Adrenal gland (tissue), 5 donors: ENCODE measurements around the gene ST7.
"Not testable (repeated sequence)": the region's sequence is repeated elsewhere in the genome, so short reads cannot be mapped to it uniquely, and the experiment has no call there.

ENCODE experiments used
- CTCF ChIP-seq, 6 experiments: fragments of 450-650 bp in 4 of 6; fragments of 200-600 bp in 2 of 6; sonication (generic) in 1 of 6; IDR thresholded peaks; 1 replicate in 5 of 6; 2 replicates in 1 of 6; pipeline versions ENCODE4 v1.5.1 to v1.8.0; 2016 to 2021; ENCODE audit warnings: antibody characterized with exemption in 6 of 6, mild to moderate bottlenecking in 2 of 6, moderate library complexity in 1 of 6
- POLR2A ChIP-seq, 2 donors: fragments of 450-650 bp; IDR thresholded peaks; one replicate each; pipeline ENCODE4 v1.6.1; 2017; ENCODE audit warnings: antibody characterized with exemption in 2 of 2, mild to moderate bottlenecking in 2 of 2, moderate library complexity in 1 of 2
- donor health status: DM: no; HTN: no; CAD: no.

- not testable (repeated sequence) for TF ChIP-seq CTCF, POLR2A (IDR thresholded peaks at IDR 0.05)
Measured at GRCh38 chr7:117120321-117120720, 167.0 kb downstream of the ST7 start.
